Subcutaneous adipose tissue (tissue), 4 donors: ENCODE data around the gene PRSS56. TPM values are rescaled to one million over a fixed set of nuclear protein-coding genes. Genes with fewer than 3 reads are reported as not detected.

Experiments used
- total RNA-seq, 4 donors: library from RNA; depleted of rRNA; stranded (reverse); fragments of >200 nt; gene quantifications; one replicate each; pipeline ENCODE4 v1.1.0, GENCODE V29; 2016
- TF ChIP-seq, protein P1 (sequence below): fragments of 450-650 bp; IDR thresholded peaks from one replicate; pipeline ENCODE4 v1.5.1; 2016; ENCODE audit warnings: low read depth, mild to moderate bottlenecking, control low read depth, antibody characterized with exemption, moderate library complexity

The PRSS56 gene
- total RNA-seq, 4 donors from 2014 or later = not detected

DNA sequence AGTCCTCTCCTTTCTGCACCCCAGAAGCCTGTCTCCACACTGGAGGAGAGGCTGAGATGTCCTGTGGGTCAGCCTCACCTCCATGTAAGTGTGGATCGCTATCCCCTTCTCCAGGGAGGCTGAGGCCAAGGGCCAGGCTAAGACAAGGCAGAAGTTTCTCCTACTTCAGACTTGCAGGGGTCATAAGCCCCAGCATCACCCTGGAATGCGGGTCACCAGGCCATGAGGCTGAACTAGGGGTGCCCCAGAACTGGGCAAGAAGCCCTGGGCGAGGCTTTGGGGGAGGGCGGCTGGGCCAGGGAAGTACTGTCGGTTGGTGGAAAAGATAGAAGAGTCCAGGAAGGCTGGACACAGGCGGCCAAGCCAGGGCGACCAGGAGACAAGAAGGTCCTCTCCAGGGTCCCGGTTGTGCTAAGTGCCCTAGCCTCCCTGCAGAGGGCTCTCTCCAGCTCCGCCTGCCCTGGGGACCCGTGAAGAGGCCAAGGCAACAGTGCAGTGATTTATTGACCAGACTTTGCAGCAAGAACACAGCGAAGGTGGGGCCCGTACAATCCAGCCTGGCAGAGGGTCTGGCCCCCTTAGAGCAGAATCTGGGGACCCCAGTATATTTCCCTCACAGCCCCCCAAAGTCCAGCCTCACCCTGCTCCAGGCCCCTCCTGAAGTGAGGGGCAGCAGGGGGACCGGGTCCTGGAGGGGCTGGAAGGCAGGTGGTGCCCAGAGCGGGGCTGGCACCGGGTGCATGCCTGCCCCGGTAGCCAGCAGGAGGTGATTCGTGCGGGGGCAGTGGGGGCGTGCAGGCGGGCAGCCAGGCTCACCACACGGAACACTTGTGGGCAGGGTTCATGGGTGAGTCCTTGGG, 40.6 kb upstream of the PRSS56 start:
- TF ChIP-seq, protein P1, sequence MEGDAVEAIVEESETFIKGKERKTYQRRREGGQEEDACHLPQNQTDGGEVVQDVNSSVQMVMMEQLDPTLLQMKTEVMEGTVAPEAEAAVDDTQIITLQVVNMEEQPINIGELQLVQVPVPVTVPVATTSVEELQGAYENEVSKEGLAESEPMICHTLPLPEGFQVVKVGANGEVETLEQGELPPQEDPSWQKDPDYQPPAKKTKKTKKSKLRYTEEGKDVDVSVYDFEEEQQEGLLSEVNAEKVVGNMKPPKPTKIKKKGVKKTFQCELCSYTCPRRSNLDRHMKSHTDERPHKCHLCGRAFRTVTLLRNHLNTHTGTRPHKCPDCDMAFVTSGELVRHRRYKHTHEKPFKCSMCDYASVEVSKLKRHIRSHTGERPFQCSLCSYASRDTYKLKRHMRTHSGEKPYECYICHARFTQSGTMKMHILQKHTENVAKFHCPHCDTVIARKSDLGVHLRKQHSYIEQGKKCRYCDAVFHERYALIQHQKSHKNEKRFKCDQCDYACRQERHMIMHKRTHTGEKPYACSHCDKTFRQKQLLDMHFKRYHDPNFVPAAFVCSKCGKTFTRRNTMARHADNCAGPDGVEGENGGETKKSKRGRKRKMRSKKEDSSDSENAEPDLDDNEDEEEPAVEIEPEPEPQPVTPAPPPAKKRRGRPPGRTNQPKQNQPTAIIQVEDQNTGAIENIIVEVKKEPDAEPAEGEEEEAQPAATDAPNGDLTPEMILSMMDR = no peak

DNA sequence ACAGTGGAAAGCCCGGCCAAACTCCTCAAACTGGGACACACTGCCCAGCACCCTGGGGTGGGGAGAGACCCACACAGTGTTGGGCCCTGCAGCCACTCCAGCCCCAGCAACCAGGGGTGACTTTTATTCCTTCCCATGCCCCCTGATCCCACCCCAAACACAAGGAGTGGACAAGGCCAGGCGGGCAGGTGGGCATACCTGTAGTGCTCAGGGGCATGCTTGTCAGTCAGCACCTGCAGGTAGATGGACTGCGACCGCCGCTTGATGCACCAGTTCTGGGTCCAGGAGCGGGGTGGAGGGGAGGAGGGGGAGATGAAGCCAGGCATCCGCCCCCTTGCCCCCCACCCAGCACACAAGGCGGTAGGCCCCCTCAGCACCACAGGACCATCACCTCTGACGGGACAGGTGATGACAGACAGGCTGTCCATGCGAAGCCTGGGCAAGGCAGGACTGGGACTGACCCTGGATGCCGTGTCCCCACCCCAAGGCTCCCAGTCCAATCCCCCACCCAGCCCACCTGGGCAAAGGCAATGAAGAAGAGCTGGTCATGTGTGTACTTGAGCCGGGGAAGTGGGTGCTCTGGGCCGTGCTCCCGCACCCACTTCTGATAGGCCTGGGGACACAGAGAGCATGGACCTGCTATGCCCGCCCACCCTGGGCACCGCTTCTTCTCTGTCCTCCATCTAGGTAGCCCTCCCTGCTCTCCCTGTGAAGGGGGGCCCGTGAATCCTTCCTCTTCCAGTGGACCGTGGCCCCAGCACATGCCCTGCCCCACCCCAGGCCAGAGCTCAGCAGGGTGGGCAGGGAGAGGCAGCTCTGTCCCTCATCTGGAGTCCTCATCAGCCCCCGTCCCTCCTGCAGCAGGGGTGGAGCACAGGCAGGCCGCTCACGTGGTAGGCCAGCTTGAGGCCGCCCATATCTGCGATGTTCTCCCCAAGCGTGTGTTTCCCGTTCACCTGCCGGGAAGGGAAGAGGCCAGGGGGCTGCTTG, 39.7 kb upstream of the PRSS56 start:
- TF ChIP-seq, protein P1 = no peak

DNA sequence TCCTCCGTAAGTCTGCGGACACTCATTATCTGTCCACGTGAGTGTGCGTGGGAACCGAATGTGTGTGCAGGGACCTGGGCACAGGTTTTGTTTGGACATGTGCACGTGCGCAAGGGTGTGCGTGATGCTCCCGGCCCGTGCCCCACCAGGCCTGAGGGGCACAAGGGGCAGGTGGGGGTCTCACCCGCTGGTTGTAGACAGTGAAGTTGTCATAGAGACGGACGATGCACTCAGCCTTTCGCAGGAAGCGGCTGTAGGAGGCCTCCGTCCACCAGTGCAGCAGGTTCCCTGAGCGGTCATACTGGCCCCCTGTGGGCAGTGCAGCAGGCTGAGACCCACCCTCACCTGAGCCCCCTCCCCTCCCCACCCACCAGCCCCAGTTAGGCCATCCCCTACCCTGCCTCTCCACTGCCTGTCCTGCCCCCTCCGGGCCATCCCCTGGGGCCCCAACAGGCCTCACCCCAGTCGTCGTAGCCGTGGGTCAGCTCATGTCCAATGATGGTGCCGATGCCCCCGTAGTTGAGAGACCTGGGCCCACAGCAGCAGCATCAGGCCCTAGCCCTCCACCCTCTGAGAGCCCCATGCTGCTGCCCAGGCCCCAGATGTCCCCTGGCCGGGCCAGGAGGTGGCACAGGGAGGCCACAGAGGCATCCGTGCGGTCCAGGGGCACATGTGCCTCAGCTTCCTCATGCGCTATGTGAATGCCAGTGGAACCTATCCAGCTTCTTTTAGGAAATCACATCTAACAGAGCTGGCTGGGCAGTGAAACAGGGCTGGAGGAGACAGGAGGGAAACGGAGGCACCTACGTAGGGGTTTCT, 38.7 kb upstream of the PRSS56 start:
- TF ChIP-seq, protein P1 = no peak

DNA sequence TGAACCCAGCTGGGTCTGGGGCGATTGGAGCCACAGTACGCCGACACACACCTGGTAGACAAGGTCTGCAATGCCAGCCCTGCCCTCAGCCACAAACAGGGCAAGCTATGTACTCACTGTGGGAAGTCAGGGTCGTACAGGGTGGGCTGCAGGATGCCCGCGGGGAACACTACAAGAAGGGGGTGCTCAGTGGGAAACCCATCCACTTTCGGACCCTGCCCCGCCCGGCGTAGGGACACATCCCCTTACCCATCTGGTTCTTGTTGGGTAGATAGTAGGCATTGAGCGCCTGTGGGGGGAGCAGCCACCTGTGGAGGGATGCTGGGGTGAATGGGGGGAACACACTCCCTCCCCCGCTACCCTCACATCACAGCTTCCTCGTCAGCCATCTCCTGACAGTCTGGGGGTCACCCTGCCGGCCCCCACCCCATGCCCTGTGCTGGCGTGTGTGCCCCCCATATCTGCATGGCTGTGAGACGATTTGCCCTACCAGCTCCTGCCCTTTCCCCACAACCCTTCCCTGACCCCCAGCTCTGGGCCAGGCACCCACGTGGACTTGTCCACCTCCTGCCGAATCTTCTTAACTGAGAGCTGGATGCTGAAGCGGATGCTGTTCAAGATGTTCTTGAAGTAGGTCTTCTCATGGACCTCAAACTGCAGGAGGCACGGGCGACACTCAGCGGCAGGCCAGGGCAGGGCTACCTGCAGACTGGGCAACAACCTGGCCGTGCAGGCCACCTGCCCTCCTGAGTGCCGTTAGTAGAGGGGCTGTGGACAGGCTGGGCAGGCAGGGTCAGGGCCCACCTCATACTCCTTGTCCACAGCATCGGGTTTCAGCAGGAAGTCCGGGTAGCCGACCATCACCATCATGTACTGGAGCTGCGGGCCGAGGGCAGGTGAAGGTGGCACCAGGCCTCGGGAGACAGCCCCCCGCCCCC, 37.6 kb upstream of the PRSS56 start:
- TF ChIP-seq, protein P1 = no peak

DNA sequence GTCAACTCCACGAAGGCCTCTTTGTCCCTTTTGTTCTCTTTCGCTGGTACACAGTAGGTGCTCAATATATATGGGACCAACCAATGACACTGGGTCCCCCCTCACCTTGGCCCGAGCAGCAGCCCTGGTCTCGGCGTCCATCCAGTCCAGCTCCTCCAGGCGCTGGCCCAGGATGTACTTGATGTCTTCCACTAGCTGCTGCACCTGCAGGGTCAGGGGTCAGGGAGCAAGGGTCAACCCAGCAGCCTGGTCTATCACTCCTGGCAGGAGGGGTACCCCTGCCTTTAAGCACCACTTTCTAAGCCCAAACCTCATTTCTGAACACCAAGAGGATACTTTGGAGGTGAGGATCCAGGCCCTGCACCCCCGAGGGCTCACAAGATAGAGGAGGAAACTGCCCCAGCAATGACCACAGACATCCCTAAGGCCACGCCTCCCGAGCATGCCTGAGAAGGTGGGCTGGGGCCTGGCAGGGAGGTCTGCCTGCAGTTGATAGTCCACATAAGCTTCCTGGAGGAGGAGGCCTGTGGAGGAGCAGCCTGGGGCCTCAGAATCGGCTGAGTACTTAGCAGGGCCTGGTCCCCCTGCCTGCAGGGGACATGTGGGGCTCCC, 36.8 kb upstream of the PRSS56 start:
- TF ChIP-seq, protein P1 = no peak
